ENCODE data around the gene HTN1. TPM values are rescaled to one million over a fixed set of nuclear protein-coding genes. Genes with fewer than 3 reads are reported as not detected.

Gene HTN1
- total RNA-seq, 1 donor from 2014 or later, result not detected

GRCh38 chr4:70099206-70099605, 49.0 kb downstream of the HTN1 start:
- no peaks in the 10 kb centered on the region for H3K27me3 Mint-ChIP-seq
- no peak overlapping the region for H3K27ac Mint-ChIP-seq
- no peaks in the 10 kb centered on the region for H3K36me3 Mint-ChIP-seq
- no peak overlapping the region for H3K4me3 Mint-ChIP-seq
- no peak for TF ChIP-seq CTCF (conservative IDR thresholded peaks at IDR 0.05)
- DNase-seq (ENCODE audit: extremely low spot score, unreplicated experiment), result no peak
- no peaks in the 10 kb centered on the region for H3K4me1 Mint-ChIP-seq (ENCODE audit: unreplicated experiment)
- H3K9me3 Mint-ChIP-seq, result no peaks in the 10 kb centered on the region

Other genes starting within 250 kb of the HTN1 start
- 64.9 and 80.7 TPM in 2 replicates for gene SULT1E1, start 190.3 kb upstream of the HTN1 start, total RNA-seq (ENCODE audit: low replicate concordance)
- not detected in 2 replicates for gene CSN1S1, start 119.4 kb upstream of the HTN1 start, total RNA-seq (ENCODE audit: low replicate concordance)
- gene CSN2, start 84.7 kb upstream of the HTN1 start, total RNA-seq (ENCODE audit: low replicate concordance), result not detected in 2 replicates
- gene STATH, start 54.5 kb upstream of the HTN1 start, total RNA-seq (ENCODE audit: low replicate concordance), result 0.90 TPM in 1 of 2 replicates, not detected in the other
- not detected in 2 replicates for gene HTN3, start 22.0 kb upstream of the HTN1 start, total RNA-seq (ENCODE audit: low replicate concordance)
- gene PRR27, start 103.8 kb downstream of the HTN1 start, total RNA-seq (ENCODE audit: low replicate concordance), result 0.17 TPM in 1 of 2 replicates, not detected in the other
- 0.90 and 4.6 TPM in 2 replicates for gene ODAM, start 145.3 kb downstream of the HTN1 start, total RNA-seq (ENCODE audit: low replicate concordance)
- not detected in 2 replicates for gene FDCSP, start 175.7 kb downstream of the HTN1 start, total RNA-seq (ENCODE audit: low replicate concordance)
- not detected in 2 replicates for gene CSN3, start 192.2 kb downstream of the HTN1 start, total RNA-seq (ENCODE audit: low replicate concordance)